Bone marrow (tissue), 2 donors: ENCODE data around the gene CPLX3.

Source experiments
- DNase-seq, 2 donors: peaks; one replicate each; lab custom pipeline; 2025; lab: John Stamatoyannopoulos, UW

Gene CPLX3

GRCh38 chr15:74802862-74803447, 23.5 kb upstream of the CPLX3 start:
- DNase-seq, result no peak

- no peak for DNase-seq
These were observed 21.5 kb upstream of the CPLX3 start for GRCh38 chr15:74804935-74805334.

DNA sequence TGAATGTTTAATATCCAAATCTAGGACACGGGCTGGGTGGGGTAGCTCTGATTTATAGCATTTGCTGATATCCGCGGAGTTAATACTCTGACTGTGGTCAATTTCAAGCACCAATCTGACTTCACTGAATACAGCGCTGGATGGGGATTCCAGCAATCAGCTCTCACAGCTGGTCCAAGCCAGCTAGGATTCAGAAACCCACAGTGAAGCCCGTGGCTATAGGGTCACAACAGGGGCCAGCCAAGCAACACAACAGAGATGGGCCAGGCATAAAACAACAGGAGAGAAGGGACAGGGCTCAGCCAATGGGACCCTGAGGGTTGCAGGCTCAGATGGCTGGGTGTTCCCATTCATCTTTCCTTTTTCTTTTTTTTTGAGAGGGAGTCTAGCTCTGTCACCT, 19.1 kb upstream of the CPLX3 start:
- no peak for DNase-seq

GRCh38 chr15:74808078-74808839, 18.2 kb upstream of the CPLX3 start:
- DNase-seq, result no peak

DNA sequence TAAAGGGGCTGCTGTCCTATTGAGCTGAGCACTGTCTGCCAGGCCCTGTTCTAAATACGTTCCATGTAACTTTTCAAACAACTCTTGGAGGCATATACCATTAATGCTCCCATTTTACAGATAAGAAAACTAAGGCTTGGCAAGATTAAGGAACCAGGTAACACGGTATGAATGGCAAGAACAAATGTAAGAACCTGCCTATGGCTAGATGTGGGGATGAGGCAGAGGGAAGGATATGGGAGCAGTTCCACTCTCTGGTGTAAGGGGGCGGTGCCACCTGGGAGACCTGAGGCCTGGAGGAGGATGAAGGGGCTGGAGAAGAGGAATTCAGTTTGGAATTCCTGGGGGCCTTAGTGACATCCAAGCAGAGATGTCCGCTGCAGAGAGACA, 17.6 kb upstream of the CPLX3 start:
- no peak for DNase-seq

GRCh38 chr15:74809242-74809641, 17.2 kb upstream of the CPLX3 start:
- no peak for DNase-seq

DNA sequence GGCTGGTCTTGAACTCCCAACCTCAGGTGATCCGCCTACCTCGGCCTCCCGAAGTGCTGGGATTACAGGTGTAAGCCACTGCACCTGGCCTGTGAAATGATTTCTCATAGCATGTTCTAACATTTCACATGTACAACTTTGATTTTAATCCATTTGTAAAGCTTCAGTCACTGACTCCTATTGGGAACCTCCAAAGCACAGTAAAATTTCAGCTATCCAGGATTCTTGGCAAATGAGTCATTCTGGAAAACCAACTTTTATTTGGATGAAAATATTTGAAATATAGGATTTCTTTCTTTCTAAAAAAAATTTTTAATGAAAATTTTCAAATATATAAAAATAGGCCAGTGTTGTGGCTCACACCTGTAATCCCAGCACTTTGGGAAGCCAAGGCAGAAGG, 16.5 kb upstream of the CPLX3 start:
- DNase-seq, result no peak

- DNase-seq, result no peak
These were observed 13.9 kb upstream of the CPLX3 start, which contains the start of gene LMAN1L for GRCh38 chr15:74812533-74812932. LMAN1L (plus strand) TSS chr15:74812835; CDS start chr15:74812855, 20 bp downstream.

GRCh38 chr15:74815121-74815934, 11.1 kb upstream of the CPLX3 start:
- no peak for DNase-seq

DNA sequence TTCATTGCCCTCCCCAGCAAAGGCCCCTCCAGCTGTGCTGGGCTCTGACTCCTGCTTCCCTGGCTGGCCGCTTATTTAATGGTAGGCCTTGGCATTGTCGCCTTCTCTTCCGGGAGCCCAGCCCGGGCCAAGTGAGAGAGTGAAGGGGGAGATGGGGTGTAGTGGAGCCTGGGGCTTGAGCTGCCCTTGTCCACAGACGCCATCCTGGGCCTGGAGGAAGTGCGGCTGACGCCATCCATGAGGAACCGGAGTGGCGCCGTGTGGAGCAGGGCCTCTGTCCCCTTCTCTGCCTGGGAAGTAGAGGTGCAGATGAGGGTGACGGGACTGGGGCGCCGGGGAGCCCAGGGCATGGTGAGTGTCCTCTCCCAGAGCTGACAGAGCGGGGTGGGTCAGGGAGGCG, 10.5 kb upstream of the CPLX3 start:
- no peak for DNase-seq

DNA sequence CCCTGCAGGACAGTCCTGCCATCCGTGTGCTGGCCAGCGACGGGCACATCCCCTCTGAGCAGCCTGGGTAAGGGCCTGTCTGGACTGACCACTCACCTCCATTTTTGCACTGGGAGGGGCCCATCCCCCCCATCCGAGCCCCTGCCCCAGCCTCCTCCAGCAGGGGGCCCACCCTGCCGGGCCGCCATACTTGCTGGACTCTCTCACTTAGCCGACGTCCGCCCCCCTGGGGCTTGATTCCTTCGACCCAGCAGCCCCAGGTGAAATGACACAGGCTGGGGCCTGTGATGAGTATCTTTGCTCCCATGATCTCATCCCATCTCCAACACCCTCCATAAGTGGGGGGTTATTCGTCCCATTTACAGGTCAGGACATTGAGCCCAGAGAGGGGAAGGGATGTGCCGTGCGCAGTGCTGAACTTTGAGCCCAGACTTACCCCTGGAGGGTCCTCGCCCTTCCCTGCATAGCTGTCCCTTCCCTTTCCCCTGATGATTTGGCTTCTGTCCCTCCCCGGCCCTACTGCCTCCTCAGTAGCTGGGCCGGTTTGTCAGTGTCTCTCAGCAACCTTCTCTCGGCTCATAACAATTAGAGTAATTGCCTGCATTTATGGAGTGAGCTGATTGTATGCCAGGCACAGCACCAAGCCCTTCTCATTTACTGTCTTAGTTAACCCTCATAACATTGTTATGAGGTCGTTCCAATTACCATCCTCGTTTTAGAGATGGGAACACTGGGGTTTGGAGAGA, 9.6 kb upstream of the CPLX3 start:
- DNase-seq, result no peak

GRCh38 chr15:74817370-74817737, 9.1 kb upstream of the CPLX3 start:
- DNase-seq, result no peak

DNA sequence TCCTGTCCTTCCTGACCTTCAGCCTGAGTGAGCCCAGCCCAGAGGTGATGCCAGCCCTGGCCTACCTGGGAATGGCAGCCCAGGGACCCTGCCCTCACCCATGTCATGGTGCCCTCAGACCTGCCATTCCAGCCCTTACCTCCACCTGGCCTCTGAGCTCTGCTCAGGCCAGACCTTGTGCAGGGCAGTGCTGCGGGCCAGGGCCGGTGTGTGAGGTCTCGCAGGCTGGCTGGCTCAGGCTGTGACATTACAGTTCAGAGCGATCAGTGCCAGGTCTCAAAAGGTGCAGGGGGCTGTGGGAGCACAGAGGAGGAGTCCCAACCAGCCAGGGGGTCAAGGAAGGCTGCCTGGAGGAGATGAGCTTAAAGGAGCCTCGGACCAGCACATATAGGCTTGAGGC, 6.4 kb upstream of the CPLX3 start:
- DNase-seq, result no peak

DNA sequence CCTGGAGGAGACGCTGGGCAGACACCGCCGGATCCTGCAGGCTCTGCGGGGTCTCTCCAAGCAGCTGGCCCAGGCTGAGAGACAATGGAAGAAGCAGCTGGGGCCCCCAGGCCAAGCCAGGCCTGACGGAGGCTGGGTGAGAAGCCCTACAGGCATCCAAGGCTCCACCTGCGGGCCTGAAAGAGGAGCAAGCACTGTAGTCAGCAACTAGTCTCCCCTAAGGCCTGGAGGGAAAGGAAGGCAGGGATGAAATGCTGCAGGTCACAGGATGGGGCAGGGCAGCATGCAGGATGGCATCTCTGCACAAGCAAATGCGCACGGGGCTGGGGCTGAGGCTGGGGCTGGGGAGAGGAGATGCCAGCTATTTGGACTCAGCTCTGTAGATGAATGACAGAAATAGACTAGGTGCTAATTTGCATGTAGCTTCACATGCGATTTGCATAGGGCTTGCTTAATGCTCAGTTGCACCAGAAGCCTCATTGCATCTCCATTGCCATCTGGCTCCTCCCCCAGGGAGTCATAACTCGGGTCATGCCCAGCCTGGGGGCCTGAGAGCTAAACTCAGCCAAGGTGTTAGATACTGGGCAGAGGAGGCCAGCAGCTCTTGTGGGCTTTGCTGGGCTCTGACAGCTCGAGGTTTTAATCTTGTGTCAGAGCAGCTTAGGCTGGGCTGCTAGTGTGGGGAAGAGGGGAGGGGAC, 5.2 kb upstream of the CPLX3 start:
- no peak for DNase-seq

DNA sequence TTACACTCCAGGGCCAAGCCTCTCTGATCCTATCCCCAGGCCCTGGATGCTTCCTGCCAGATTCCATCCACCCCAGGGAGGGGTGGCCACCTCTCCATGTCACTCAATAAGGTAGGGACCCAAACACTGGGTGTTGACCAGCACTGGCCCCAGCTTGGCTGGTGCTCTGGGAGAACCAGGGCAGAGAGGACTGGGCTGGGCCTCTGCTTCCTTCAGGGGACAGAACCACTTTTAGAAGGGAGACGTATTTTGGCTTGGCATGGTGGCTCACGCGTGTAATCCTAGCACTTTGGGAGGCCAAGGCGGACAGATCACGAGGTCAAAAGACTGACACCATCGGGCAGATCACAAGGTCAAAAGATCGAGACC, 4.7 kb upstream of the CPLX3 start:
- no peak for DNase-seq

DNA sequence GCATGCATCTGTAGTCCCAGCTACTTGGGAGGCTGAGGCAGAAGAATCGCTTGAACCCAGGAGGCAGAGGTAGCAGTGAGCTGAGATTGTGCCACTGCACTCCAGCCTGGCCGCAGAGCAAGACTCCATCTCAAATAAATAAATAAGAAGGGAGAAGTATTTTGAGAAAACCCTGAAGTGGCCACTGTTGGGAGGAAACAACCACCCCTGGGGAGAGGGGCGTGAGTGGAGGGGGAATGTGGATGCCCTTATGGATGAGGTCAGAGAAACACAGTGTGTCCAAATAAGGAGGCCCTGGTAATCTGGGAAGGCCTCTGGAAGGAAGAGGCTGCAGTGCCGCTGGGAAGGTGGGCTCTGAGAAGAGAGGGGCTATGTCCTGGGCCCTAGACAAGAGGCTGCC, 4.2 kb upstream of the CPLX3 start:
- no peak for DNase-seq

- no peak for DNase-seq
These were observed 3.1 kb upstream of the CPLX3 start for GRCh38 chr15:74823324-74823723.

GRCh38 chr15:74824976-74825375, 1.5 kb upstream of the CPLX3 start:
- DNase-seq, result no peak

DNA sequence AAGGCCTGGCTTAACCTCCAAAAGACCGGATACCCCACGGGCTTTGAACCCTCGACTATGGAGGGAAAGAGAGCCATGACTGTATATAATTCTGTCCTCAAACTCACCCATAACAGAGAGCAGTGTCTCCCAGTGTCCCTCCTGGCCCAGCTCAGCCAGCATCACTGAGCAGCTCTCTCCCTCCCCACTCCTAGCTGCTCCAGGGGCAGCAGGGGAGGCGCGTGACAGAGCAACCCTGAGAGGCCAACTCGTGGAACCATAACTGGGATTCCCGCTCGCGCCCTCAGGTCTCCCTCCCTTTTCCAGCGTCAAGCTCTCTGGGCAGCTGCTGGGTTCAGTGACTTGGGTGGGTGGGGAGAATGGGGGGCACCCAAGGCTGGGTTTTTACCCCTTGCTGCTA, 561 bp upstream of the CPLX3 start:
- DNase-seq, result no peak

GRCh38 chr15:74826921-74827320, 494 bp downstream of the CPLX3 start:
- no peak for DNase-seq

- DNase-seq, result no peak
These were observed 1.2 kb downstream of the CPLX3 start for GRCh38 chr15:74827614-74828013.

DNA sequence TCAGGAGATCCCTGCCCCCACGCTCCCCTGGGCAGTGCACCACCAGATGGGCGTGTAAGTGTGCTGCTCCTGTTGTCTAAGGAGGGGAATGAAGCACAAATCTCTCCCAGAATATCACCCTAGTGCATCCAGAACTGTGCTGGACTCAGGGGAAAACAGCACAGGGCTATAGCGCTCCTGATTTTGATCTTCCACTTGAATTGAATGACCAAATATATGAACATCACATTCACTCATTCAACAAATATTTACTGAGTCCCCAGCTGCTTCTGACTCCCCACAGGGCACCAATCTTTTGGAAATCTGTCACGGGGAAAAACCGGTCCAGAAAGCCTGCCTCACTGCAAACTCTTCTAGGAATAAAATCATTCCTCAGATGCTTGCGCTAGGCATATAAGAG, 2.4 kb downstream of the CPLX3 start:
- DNase-seq, result no peak
